CD4-positive, CD25-positive, alpha-beta regulatory T cell (primary cell): Measurements from ENCODE around the gene THSD7B. TPM values are rescaled to one million over a fixed set of nuclear protein-coding genes. Genes with fewer than 3 reads are reported as not detected.
"Not testable (repeated sequence)": the region's sequence is repeated elsewhere in the genome, so short reads cannot be mapped to it uniquely, and the experiment has no call there.

Experiments used
- ATAC-seq, 2 donors: fragments of 150-1000 bp; cut with Tn5 transposase; one replicate each; pipeline ENCODE4 v1.10.0; 2021; ENCODE audit warnings: low read depth in 2 of 2, moderate number of reproducible peaks in 2 of 2, moderate library complexity in 1 of 2
- DNase-seq, 3 donors: peaks; one replicate each; pipeline versions ENCODE4 v3.0.0 to v3.0.0-alpha.2; 2012 to 2022; ENCODE audit warnings: mixed read lengths in 1 of 3
- H3K27ac ChIP-seq: one replicate; pipeline ENCODE4 v1.7.0; 2013; ENCODE audit warnings: mild to moderate bottlenecking, low read length; ENCODE audit not compliant: insufficient read depth, poor library complexity, severe bottlenecking
- H3K27me3 ChIP-seq: one replicate; pipeline ENCODE4 v1.7.0; 2013; ENCODE audit warnings: low read length; ENCODE audit not compliant: control insufficient read depth, insufficient read depth
- H3K36me3 ChIP-seq: one replicate; pipeline ENCODE4 v1.7.0; 2013; ENCODE audit warnings: mild to moderate bottlenecking, low read length, moderate library complexity; ENCODE audit not compliant: control insufficient read depth, insufficient read depth
- H3K4me1 ChIP-seq: 2 replicates; pipeline ENCODE4 v1.7.0; 2013; ENCODE audit warnings: mild to moderate bottlenecking, low read length; ENCODE audit not compliant: insufficient read depth, control insufficient read depth, poor library complexity, severe bottlenecking
- H3K4me3 ChIP-seq: one replicate; pipeline ENCODE4 v1.7.0; 2013; ENCODE audit warnings: low read depth, mild to moderate bottlenecking, low read length, moderate library complexity
- H3K9me3 ChIP-seq, 2 experiments: 1 replicate in 1 of 2; 2 replicates in 1 of 2; pipeline ENCODE4 v1.7.0; 2013; ENCODE audit warnings: low read length in 2 of 2, mild to moderate bottlenecking in 1 of 2, moderate library complexity in 1 of 2; ENCODE audit not compliant: control insufficient read depth in 2 of 2
- H3K27ac Mint-ChIP-seq, 3 donors: one replicate each; pipeline ENCODE4 v1.8.0; 2020 to 2022; ENCODE audit warnings: mild to moderate bottlenecking in 3 of 3, mixed read lengths in 3 of 3, moderate library complexity in 2 of 3
- H3K27me3 Mint-ChIP-seq: one replicate; pipeline ENCODE4 v1.8.0; 2022; ENCODE audit warnings: mild to moderate bottlenecking, mixed read lengths
- H3K36me3 Mint-ChIP-seq: one replicate; pipeline ENCODE4 v1.8.0; 2020; ENCODE audit warnings: mixed read lengths
- H3K4me1 Mint-ChIP-seq, 4 donors: one replicate each; pipeline ENCODE4 v1.8.0; 2020 to 2022; ENCODE audit warnings: mixed read lengths in 4 of 4, mild to moderate bottlenecking in 1 of 4
- H3K4me3 Mint-ChIP-seq, 4 donors: one replicate each; pipeline ENCODE4 v1.8.0; 2020 to 2022; ENCODE audit warnings: mild to moderate bottlenecking in 4 of 4, mixed read lengths in 4 of 4, moderate library complexity in 3 of 4
- H3K9me3 Mint-ChIP-seq, 7 donors: one replicate each; pipeline ENCODE4 v1.8.0; 2020 to 2022; ENCODE audit warnings: mixed read lengths in 7 of 7, mild to moderate bottlenecking in 3 of 7, moderate library complexity in 2 of 7
- polyA plus RNA-seq, 4 donors: library from polyadenylated mRNA; unstranded; fragments of 300-500 nt; fragmentation: Illumina TruSeq; gene quantifications; one replicate each; pipeline ENCODE4 v1.2.3, GENCODE V29; 2021
- total RNA-seq: library from RNA; stranded (reverse); gene quantifications from one replicate; pipeline ENCODE4 v1.2.3, GENCODE V29; 2022

The THSD7B gene
- total and polyA plus RNA-seq, 5 donors from 2014 or later: not detected

GRCh38 chr2:137696916-137697315, 931.6 kb downstream of the THSD7B start:
- Histone ChIP-seq H3K27me3 (no peaks in the 10 kb centered on the region), H3K36me3 (no peaks in the 10 kb centered on the region), H3K4me1 (no peaks in the 10 kb centered on the region), H3K9me3 (no peaks in the 10 kb centered on the region), H3K27ac (no peak overlapping the region), H3K4me3 (no peak overlapping the region)
- ATAC-seq (no peak), DNase-seq (no peak)
- Mint-ChIP-seq H3K4me1 (no peaks in the 10 kb centered on the region), H3K27me3 (no peaks in the 10 kb centered on the region), H3K4me3 (no peak overlapping the region), H3K27ac (no peak overlapping the region), H3K36me3 (no peaks in the 10 kb centered on the region), H3K9me3 (peaks cover 0 to 1% (median 0%) of the 10 kb centered on the region in 7 donors)

- not testable (repeated sequence) for H3K4me3 ChIP-seq, H3K36me3 ChIP-seq, H3K4me1 Mint-ChIP-seq, H3K9me3 Mint-ChIP-seq, H3K9me3 ChIP-seq, H3K27ac ChIP-seq, ATAC-seq, H3K27ac Mint-ChIP-seq, H3K27me3 Mint-ChIP-seq, H3K36me3 Mint-ChIP-seq, H3K4me3 Mint-ChIP-seq, DNase-seq, H3K4me1 ChIP-seq, H3K27me3 ChIP-seq
These were observed 934.9 kb downstream of the THSD7B start for GRCh38 chr2:137700250-137700649.

- Histone ChIP-seq H3K27me3 (no peaks in the 10 kb centered on the region), H3K4me3 (no peak overlapping the region), H3K27ac (no peak overlapping the region), H3K4me1 (no peaks in the 10 kb centered on the region), H3K36me3 (no peaks in the 10 kb centered on the region), H3K9me3 (no peaks in the 10 kb centered on the region)
- Mint-ChIP-seq H3K9me3 (peaks cover 0 to 3% (median 0%) of the 10 kb centered on the region in 7 donors), H3K36me3 (no peaks in the 10 kb centered on the region), H3K4me1 (no peaks in the 10 kb centered on the region), H3K4me3 (no peak overlapping the region), H3K27ac (no peak overlapping the region), H3K27me3 (no peaks in the 10 kb centered on the region)
- DNase-seq: no peak
- ATAC-seq: no peak
These were observed 935.3 kb downstream of the THSD7B start for GRCh38 chr2:137700681-137701080.

GRCh38 chr2:137705296-137705695, 940.0 kb downstream of the THSD7B start:
- no peak for ATAC-seq
- no peak overlapping the region for H3K4me3 Mint-ChIP-seq

GRCh38 chr2:137706786-137707613, 941.7 kb downstream of the THSD7B start:
- Histone ChIP-seq H3K36me3 (no peaks in the 10 kb centered on the region), H3K27ac (no peak overlapping the region), H3K9me3 (no peaks in the 10 kb centered on the region), H3K27me3 (no peaks in the 10 kb centered on the region), H3K4me3 (no peak overlapping the region), H3K4me1 (no peaks in the 10 kb centered on the region)
- Mint-ChIP-seq H3K36me3 (no peaks in the 10 kb centered on the region), H3K27ac (no peak overlapping the region), H3K4me1 (no peaks in the 10 kb centered on the region), H3K9me3 (peaks cover 0 to 7% (median 5%) of the 10 kb centered on the region in 7 donors), H3K27me3 (no peaks in the 10 kb centered on the region), H3K4me3 (no peak overlapping the region)
- no peak for DNase-seq
- no peak for ATAC-seq

More at GRCh38 chr2:137705296-137705695, 940.0 kb downstream of the THSD7B start:
- Histone ChIP-seq H3K27ac (no peak overlapping the region), H3K27me3 (no peaks in the 10 kb centered on the region), H3K4me3 (no peak overlapping the region), H3K36me3 (no peaks in the 10 kb centered on the region), H3K4me1 (no peaks in the 10 kb centered on the region), H3K9me3 (no peaks in the 10 kb centered on the region)
- Mint-ChIP-seq H3K36me3 (no peaks in the 10 kb centered on the region), H3K27ac (no peak overlapping the region), H3K4me1 (no peaks in the 10 kb centered on the region), H3K27me3 (no peaks in the 10 kb centered on the region), H3K9me3 (peaks cover 0 to 4% (median 2%) of the 10 kb centered on the region in 7 donors)
- no peak for DNase-seq

GRCh38 chr2:137708311-137708710, 943.0 kb downstream of the THSD7B start:
- H3K27ac Mint-ChIP-seq: no peak overlapping the region
- H3K27me3 ChIP-seq: no peaks in the 10 kb centered on the region
- H3K27ac ChIP-seq: no peak overlapping the region
- H3K9me3 Mint-ChIP-seq: peaks cover 0 to 12% (median 5%) of the 10 kb centered on the region in 7 donors
- H3K27me3 Mint-ChIP-seq: no peaks in the 10 kb centered on the region
- H3K4me1 ChIP-seq: no peaks in the 10 kb centered on the region
- no peak overlapping the region for H3K4me3 Mint-ChIP-seq
- no peaks in the 10 kb centered on the region for H3K36me3 ChIP-seq
- no peaks in the 10 kb centered on the region for H3K9me3 ChIP-seq
- no peak overlapping the region for H3K4me3 ChIP-seq
- ATAC-seq (no peak), DNase-seq (no peak)
- no peaks in the 10 kb centered on the region for H3K36me3 Mint-ChIP-seq
- H3K4me1 Mint-ChIP-seq: no peaks in the 10 kb centered on the region

GRCh38 chr2:137715731-137716191, 950.4 kb downstream of the THSD7B start:
- Mint-ChIP-seq H3K27me3 (no peaks in the 10 kb centered on the region), H3K4me1 (no peaks in the 10 kb centered on the region), H3K36me3 (no peaks in the 10 kb centered on the region), H3K4me3 (no peak overlapping the region), H3K9me3 (peaks cover 0 to 13% (median 4%) of the 10 kb centered on the region in 7 donors), H3K27ac (no peak overlapping the region)
- ATAC-seq (no peak), DNase-seq (no peak)
- H3K27me3 ChIP-seq: no peaks in the 10 kb centered on the region
- no peaks in the 10 kb centered on the region for H3K36me3 ChIP-seq
- H3K9me3 ChIP-seq: no peaks in the 10 kb centered on the region
- H3K4me1 ChIP-seq: no peaks in the 10 kb centered on the region
- no peak overlapping the region for H3K27ac ChIP-seq
- no peak overlapping the region for H3K4me3 ChIP-seq

- no peak overlapping the region for H3K4me3 ChIP-seq
- H3K27me3 ChIP-seq: no peaks in the 10 kb centered on the region
- ATAC-seq (no peak), DNase-seq (no peak)
- H3K27ac Mint-ChIP-seq: no peak overlapping the region
- peaks cover 0 to 21% (median 4%) of the 10 kb centered on the region in 7 donors for H3K9me3 Mint-ChIP-seq
- no peaks in the 10 kb centered on the region for H3K4me1 Mint-ChIP-seq
- H3K27me3 Mint-ChIP-seq: no peaks in the 10 kb centered on the region
- no peak overlapping the region for H3K27ac ChIP-seq
- no peak overlapping the region for H3K4me3 Mint-ChIP-seq
- H3K36me3 Mint-ChIP-seq: no peaks in the 10 kb centered on the region
- H3K9me3 ChIP-seq: no peaks in the 10 kb centered on the region
- no peaks in the 10 kb centered on the region for H3K4me1 ChIP-seq
- no peaks in the 10 kb centered on the region for H3K36me3 ChIP-seq
These were observed 953.4 kb downstream of the THSD7B start for GRCh38 chr2:137718786-137719185.
